WI38 (cell line): Measurements from ENCODE around the gene AKT3.

Experiments
- H3K4me3 ChIP-seq: 2 replicates; pipeline ENCODE4 v1.5.1; 2011; ENCODE audit warnings: low read depth, mild to moderate bottlenecking, control low read depth, low read length
- CTCF ChIP-seq: IDR thresholded peaks from 2 replicates; pipeline ENCODE4 v1.5.1; 2012; ENCODE audit warnings: low read depth, mild to moderate bottlenecking, control low read depth, low read length

AKT3 gene

GRCh38 chr1:243441601-243442000 lies 408.4 kb downstream of the AKT3 start:
- TF ChIP-seq CTCF = no peak

GRCh38 chr1:243440406-243440805 lies 409.6 kb downstream of the AKT3 start:
- TF ChIP-seq CTCF = no peak
- no peak overlapping the region for H3K4me3 ChIP-seq

More at GRCh38 chr1:243441601-243442000, 408.4 kb downstream of the AKT3 start:
- no peak overlapping the region for H3K4me3 ChIP-seq

- H3K4me3 ChIP-seq = no peak overlapping the region
- TF ChIP-seq CTCF = no peak
Measured at GRCh38 chr1:243438815-243439214, 411.2 kb downstream of the AKT3 start.
